HepG2 (cell line): Measurements from ENCODE around the gene P2RX6. TPM values are rescaled to one million over a fixed set of nuclear protein-coding genes. Genes with fewer than 3 reads are reported as not detected.

Experiments
- ATAC-seq: fragments of 200-7000 bp; cut with Tn5 transposase; 3 replicates; pipeline ENCODE4 v1.9.1; 2020; ENCODE audit warnings: mild to moderate bottlenecking, moderate library complexity
- BruUV-seq: library from RNA; stranded (reverse); fragments of 400-500 nt; replicated peaks from 2 replicates; lab custom pipeline; 2021; lab: Mats Ljungman, UMichigan
- CTCF ChIA-PET: fragments of 300-600 bp; formaldehyde crosslinking; extraction: SDS; loops from one replicate; lab custom pipeline; 2021; ENCODE audit warnings: low total read pairs, inconsistent platforms, low intra/inter-chr PET ratio; lab: Yijun Ruan, JAX
- POLR2A ChIA-PET: fragments of 350-600 bp; sonication (Branson Sonifier 250); formaldehyde crosslinking; loops from one replicate; lab custom pipeline; 2020; ENCODE audit warnings: antibody characterized with exemption, inconsistent platforms; lab: Yijun Ruan, JAX
- DNase-seq: peaks from one replicate; pipeline ENCODE4 v3.0.0-alpha.2; 2015; ENCODE audit warnings: low spot score
- FAIRE-seq: peaks from 3 replicates; lab custom pipeline; 2011; peaks lifted over from hg19 to GRCh38; lab: Jason Lieb, UNC
- H2AFZ ChIP-seq: one replicate; pipeline ENCODE4 v1.6.1; 2011; ENCODE audit warnings: low read length, inconsistent platforms
- H3K27ac ChIP-seq: fragments of 300-600 bp; 3 replicates; pipeline ENCODE4 v1.8.0; 2011; ENCODE audit warnings: mixed run types, mild to moderate bottlenecking, mixed read lengths, low read length, inconsistent platforms; ENCODE audit not compliant: insufficient read depth; ENCODE audit errors: extremely low read length
- H3K27me3 ChIP-seq, 2 experiments: fragments of 200-600 bp in 1 of 2; 2 replicates in 1 of 2; 3 replicates in 1 of 2; pipeline versions ENCODE4 v1.6.0 to v1.8.0; 2011; ENCODE audit warnings: low read length in 2 of 2, mild to moderate bottlenecking in 2 of 2, moderate library complexity in 2 of 2, inconsistent platforms in 1 of 2; ENCODE audit not compliant: insufficient read depth in 2 of 2, control insufficient read depth in 1 of 2
- H3K36me3 ChIP-seq, 2 experiments: fragments of 200-600 bp in 1 of 2; replicated peaks in 1 of 2; 2 replicates in 1 of 2; 3 replicates in 1 of 2; pipeline versions ENCODE4 v1.5.1 to v1.8.0; 2011; ENCODE audit warnings: low read length in 2 of 2, inconsistent platforms in 1 of 2; ENCODE audit not compliant: insufficient read depth in 2 of 2, control insufficient read depth in 1 of 2
- H3K4me1 ChIP-seq: 2 replicates; pipeline ENCODE4 v1.5.1; 2012; ENCODE audit warnings: low read length, inconsistent platforms; ENCODE audit not compliant: insufficient read depth
- H3K4me2 ChIP-seq: 2 replicates; pipeline ENCODE4 v1.6.0; 2011; ENCODE audit warnings: low read depth, low read length, inconsistent platforms
- H3K4me3 ChIP-seq, 3 experiments: fragments of 200-600 bp in 1 of 3; sonication (generic), shearing (Covaris generic) in 1 of 3; replicated peaks in 1 of 3; 2 replicates each; pipeline ENCODE4 v1.5.1; 2011 to 2016; ENCODE audit warnings: low read length in 3 of 3, inconsistent platforms in 2 of 3, low read depth in 2 of 3, mild to moderate bottlenecking in 2 of 3, control low read depth in 1 of 3, mixed read lengths in 1 of 3; ENCODE audit not compliant: insufficient read depth in 1 of 3
- H3K79me2 ChIP-seq: one replicate; pipeline ENCODE4 v1.6.1; 2011; ENCODE audit warnings: low read length, inconsistent platforms; ENCODE audit not compliant: insufficient read depth
- H3K9ac ChIP-seq: 2 replicates; pipeline ENCODE4 v1.6.0; 2011; ENCODE audit warnings: mild to moderate bottlenecking, low read depth, low read length, inconsistent platforms; ENCODE audit not compliant: insufficient read depth
- H3K9me3 ChIP-seq: 2 replicates; pipeline ENCODE4 v1.5.1; 2012; ENCODE audit warnings: mild to moderate bottlenecking, low read length
- H4K20me1 ChIP-seq: 2 replicates; pipeline ENCODE4 v1.6.0; 2011; ENCODE audit warnings: inconsistent platforms, mild to moderate bottlenecking, low read length, moderate library complexity; ENCODE audit not compliant: insufficient read depth
- ATF7 ChIP-seq, 2 experiments: fragments of 450-650 bp in 1 of 2; sonication (generic) in 1 of 2; formaldehyde crosslinking in 1 of 2; IDR thresholded peaks; 2 replicates each; pipeline versions ENCODE4 v1.4.0 to v1.6.1; 2016 to 2020; ENCODE audit warnings: antibody characterized with exemption in 1 of 2, mild to moderate bottlenecking in 1 of 2, missing genetic modification reagents in 1 of 2
- CHCHD3 ChIP-seq: sonication (generic); formaldehyde crosslinking; IDR thresholded peaks from 2 replicates; pipeline ENCODE4 v1.8.0; 2022; ENCODE audit warnings: mild to moderate bottlenecking, missing genetic modification reagents, moderate library complexity
- IRF2 ChIP-seq: IDR thresholded peaks from 2 replicates; pipeline ENCODE4 v1.6.1; 2018; ENCODE audit warnings: missing genetic modification reagents, missing compliant biosample characterization
- MAFK ChIP-seq, 2 experiments: IDR thresholded peaks in 1 of 2; conservative IDR thresholded peaks in 1 of 2; 2 replicates each; pipeline ENCODE4 v1.6.1; 2011; ENCODE audit warnings: improper control_type of control experiment in 2 of 2, low read length in 2 of 2
- MIER3 ChIP-seq: IDR thresholded peaks from 2 replicates; pipeline ENCODE4 v1.6.1; 2016; ENCODE audit warnings: missing compliant biosample characterization, borderline replicate concordance
- SYNCRIP ChIP-seq: fragments of 200-400 bp; formaldehyde crosslinking; IDR thresholded peaks from 2 replicates; pipeline ENCODE4 v1.6.1; 2018; ENCODE audit warnings: mild to moderate bottlenecking, low read depth, low read length; ENCODE audit not compliant: insufficient read depth
- ZC3H4 ChIP-seq: sonication (generic); formaldehyde crosslinking; IDR thresholded peaks from 2 replicates; pipeline ENCODE4 v1.4.0; 2020; ENCODE audit warnings: missing genetic modification reagents, borderline replicate concordance
- ZNF326 ChIP-seq: sonication (generic); formaldehyde crosslinking; IDR thresholded peaks from 2 replicates; pipeline ENCODE4 v1.4.0; 2020; ENCODE audit warnings: missing genetic modification reagents, borderline replicate concordance
- WGBS: methylation state at CpG from one replicate; pipeline ENCODE4 v1.1.6; 2017; ENCODE audit warnings: low lambda C conversion rate; 5-methylcytosine and 5-hydroxymethylcytosine counted together
- in situ Hi-C: cut with HindIII; loops from 2 replicates; pipeline ENCODE4 v1.10.0; 2017; ENCODE audit warnings: low pct_unique_long_range_greater_than_20kb; ENCODE audit not compliant: extremely low pct_ligation_motif_present
- intact Hi-C: fragments of 100-400 bp; cut with micrococcal nuclease; formaldehyde crosslinking; loops from one replicate; pipeline ENCODE4 v1.10.0; 2022; ENCODE audit not compliant: unreplicated experiment
- polyA plus RNA-seq, 8 experiments: library from polyadenylated mRNA; depleted of rRNA in 3 of 8; stranded (reverse) in 7 of 8; unstranded in 1 of 8; fragments of >200 nt; fragmentation: Illumina TruSeq in 4 of 8; extraction: Trizol in 4 of 8; gene quantifications; 2 replicates each; pipeline versions ENCODE4 v1.2.1 to v1.2.3, GENCODE V29; 2011 to 2016; ENCODE audit warnings: low read depth in 4 of 8, missing spikeins in 1 of 8, mixed read lengths in 1 of 8; ENCODE audit not compliant: insufficient read depth in 1 of 8
- total RNA-seq, 5 experiments: library from RNA; depleted of rRNA; stranded (reverse); fragments of >200 nt; fragmentation: Illumina TruSeq; extraction: Trizol; gene quantifications; 2 replicates each; pipeline ENCODE4 v1.2.3, GENCODE V29; 2016; ENCODE audit warnings: low read depth in 1 of 5
- TF ChIP-seq, protein P1 (sequence below): sonication (generic); formaldehyde crosslinking; IDR thresholded peaks from 2 replicates; pipeline ENCODE4 v1.4.0; 2020; ENCODE audit warnings: mild to moderate bottlenecking, missing genetic modification reagents
- TF ChIP-seq, protein P2 (sequence below): sonication (generic); formaldehyde crosslinking; IDR thresholded peaks from 2 replicates; pipeline ENCODE4 v1.8.1; 2023; ENCODE audit warnings: mild to moderate bottlenecking, missing genetic modification reagents, borderline replicate concordance
- TF ChIP-seq, protein P3 (sequence below): IDR thresholded peaks from 2 replicates; pipeline ENCODE4 v1.6.1; 2016

P2RX6 gene
- total and polyA plus RNA-seq, 2 of the 13 experiments (the other 11 are each of a cell fraction or from before 2014, with no cell fraction given) = 0.04 to 0.12 TPM

DNA sequence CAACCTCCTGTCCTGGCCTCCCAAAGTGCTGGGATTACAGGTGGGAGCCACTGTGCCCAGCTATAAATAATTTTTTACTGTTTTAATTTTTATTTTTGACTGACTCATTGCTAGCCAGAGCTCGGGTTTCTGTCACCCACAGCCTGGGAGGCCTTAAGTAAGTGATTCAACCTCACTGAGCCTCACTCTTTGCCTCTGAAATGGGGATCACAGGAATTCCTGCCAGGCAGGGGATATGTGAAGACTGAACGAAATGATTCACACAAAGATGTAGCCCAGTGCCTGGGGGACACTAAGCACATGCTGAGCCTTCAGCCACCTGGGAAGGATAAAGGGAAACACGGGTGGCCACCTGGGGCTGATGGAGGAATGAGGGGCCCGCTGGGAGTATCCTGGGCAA lies 27.0 kb downstream of the P2RX6 start:
- Histone ChIP-seq H3K4me3 (no peak overlapping the region), H3K79me2 (no peaks in the 10 kb centered on the region), H3K4me1 (peaks cover 12% of the 10 kb centered on the region; the same call in 1 of the 2 replicates), H4K20me1 (no peaks in the 10 kb centered on the region; the same call in 1 of the 2 replicates), H3K4me2 (no peak overlapping the region), H3K36me3 (no peaks in the 10 kb centered on the region), H3K9ac (no peak overlapping the region), H3K27ac (no peak overlapping the region), H3K27me3 (peaks cover 3 to 28% of the 10 kb centered on the region in 2 experiments; a peak in 4 of 5 replicates), H3K9me3 (no peaks in the 10 kb centered on the region), H2AFZ (no peak overlapping the region)
- ATAC-seq (no peak), FAIRE-seq (no peak), DNase-seq (no peak)
- POLR2A ChIA-PET = no interaction called here
- intact Hi-C loops = no loop called here
- in situ Hi-C loops = no loop called here
- 1% methylated on average over 4 of the region's 4 CpGs for WGBS
- BruUV-seq = no TSS peak
- CTCF ChIA-PET = no interaction called here
- TF ChIP-seq, protein P1, sequence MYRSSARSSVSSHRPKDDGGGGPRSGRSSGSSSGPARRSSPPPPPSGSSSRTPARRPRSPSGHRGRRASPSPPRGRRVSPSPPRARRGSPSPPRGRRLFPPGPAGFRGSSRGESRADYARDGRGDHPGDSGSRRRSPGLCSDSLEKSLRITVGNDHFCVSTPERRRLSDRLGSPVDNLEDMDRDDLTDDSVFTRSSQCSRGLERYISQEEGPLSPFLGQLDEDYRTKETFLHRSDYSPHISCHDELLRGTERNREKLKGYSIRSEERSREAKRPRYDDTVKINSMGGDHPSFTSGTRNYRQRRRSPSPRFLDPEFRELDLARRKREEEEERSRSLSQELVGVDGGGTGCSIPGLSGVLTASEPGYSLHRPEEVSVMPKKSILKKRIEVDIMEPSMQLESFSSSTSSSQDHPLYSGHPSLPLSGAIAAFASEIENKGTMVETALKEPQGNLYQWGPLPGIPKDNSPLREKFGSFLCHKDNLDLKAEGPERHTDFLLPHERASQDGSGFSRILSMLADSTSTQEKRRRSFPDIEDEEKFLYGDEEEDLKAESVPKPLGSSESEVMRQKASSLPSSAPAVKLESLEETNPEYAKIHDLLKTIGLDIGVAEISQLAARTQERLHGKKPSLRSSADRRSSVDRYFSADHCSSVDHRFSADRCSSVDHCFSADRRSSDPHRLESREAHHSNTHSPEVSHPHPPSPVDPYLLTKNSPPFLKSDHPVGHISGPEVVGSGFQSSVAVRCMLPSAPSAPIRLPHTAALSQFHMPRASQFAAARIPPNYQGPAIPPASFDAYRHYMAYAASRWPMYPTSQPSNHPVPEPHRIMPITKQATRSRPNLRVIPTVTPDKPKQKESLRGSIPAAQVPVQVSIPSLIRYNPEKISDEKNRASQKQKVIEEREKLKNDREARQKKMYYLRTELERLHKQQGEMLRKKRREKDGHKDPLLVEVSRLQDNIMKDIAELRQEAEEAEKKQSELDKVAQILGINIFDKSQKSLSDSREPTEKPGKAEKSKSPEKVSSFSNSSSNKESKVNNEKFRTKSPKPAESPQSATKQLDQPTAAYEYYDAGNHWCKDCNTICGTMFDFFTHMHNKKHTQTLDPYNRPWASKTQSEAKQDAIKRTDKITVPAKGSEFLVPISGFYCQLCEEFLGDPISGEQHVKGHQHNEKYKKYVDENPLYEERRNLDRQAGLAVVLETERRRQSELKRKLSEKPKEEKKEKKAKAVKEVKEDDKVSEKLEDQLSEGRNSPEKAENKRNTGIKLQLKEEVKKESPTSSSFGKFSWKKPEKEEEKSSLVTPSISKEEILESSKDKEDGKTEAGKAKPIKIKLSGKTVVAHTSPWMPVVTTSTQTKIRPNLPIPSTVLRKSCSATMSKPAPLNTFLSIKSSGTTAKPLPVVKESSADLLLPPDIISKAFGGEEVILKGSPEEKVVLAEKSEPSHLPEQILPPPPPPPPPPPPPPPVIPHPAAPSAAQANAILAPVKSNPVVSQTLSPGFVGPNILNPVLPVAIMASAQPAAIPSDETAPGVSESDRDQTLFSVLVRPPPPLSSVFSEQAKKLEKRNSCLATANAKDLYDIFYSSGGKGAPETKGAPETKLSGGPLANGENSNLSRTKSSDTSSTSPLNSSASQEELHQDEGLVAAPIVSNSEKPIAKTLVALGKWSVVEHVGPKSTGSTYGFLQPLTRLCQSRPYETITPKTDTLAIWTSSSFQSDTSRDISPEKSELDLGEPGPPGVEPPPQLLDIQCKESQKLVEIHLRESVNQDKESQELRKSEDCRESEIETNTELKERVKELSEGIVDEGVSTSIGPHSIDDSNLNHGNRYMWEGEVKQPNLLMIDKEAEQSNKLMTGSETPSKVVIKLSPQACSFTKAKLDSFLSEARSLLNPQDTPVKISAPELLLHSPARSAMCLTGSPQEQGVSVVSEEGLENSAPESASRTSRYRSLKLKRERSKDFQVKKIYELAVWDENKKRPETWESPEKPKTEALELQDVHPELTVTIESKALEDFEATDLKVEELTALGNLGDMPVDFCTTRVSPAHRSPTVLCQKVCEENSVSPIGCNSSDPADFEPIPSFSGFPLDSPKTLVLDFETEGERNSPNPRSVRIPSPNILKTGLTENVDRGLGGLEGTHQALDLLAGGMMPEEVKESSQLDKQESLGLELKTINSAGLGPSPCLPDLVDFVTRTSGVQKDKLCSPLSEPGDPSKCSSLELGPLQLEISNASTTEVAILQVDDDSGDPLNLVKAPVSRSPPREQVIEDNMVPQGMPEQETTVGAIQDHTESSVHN (CRISPR knock-in tag) = no peak
- TF ChIP-seq CHCHD3 (no peak), ZNF326 (CRISPR knock-in tag) (no peak), SYNCRIP (no peak), ATF7 (IDR thresholded peaks at IDR 0.05) (no peak), ATF7 (CRISPR knock-in tag; IDR thresholded peaks at IDR 0.05) (no peak), IRF2 (CRISPR knock-in tag) (no peak), ZC3H4 (CRISPR knock-in tag) (no peak), MAFK (conservative IDR thresholded peaks at IDR 0.05 in 1 of 2, IDR thresholded peaks at IDR 0.05 in 1 of 2; ENCODE audit: low read length in 2 of 2) (no peak), MIER3 (CRISPR knock-in tag) (no peak)
- TF ChIP-seq, protein P2, sequence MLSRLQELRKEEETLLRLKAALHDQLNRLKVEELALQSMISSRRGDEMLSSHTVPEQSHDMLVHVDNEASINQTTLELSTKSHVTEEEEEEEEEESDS (CRISPR knock-in tag) = no peak
- TF ChIP-seq, protein P3, sequence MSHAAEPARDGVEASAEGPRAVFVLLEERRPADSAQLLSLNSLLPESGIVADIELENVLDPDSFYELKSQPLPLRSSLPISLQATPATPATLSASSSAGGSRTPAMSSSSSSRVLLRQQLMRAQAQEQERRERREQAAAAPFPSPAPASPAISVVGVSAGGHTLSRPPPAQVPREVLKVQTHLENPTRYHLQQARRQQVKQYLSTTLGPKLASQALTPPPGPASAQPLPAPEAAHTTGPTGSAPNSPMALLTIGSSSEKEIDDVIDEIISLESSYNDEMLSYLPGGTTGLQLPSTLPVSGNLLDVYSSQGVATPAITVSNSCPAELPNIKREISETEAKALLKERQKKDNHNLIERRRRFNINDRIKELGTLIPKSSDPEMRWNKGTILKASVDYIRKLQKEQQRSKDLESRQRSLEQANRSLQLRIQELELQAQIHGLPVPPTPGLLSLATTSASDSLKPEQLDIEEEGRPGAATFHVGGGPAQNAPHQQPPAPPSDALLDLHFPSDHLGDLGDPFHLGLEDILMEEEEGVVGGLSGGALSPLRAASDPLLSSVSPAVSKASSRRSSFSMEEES = no peak
